HG02973 (cell line): ENCODE data around the gene KCNH4.
"Not testable (repeated sequence)": the region's sequence is repeated elsewhere in the genome, so short reads cannot be mapped to it uniquely, and the experiment has no call there.

Experiments used
- ATAC-seq: cut with Tn5 transposase; IDR thresholded peaks from one replicate; pipeline ENCODE4 v1.9.1; 2021; ENCODE audit warnings: moderate library complexity; ENCODE audit not compliant: unreplicated experiment

Gene KCNH4

DNA sequence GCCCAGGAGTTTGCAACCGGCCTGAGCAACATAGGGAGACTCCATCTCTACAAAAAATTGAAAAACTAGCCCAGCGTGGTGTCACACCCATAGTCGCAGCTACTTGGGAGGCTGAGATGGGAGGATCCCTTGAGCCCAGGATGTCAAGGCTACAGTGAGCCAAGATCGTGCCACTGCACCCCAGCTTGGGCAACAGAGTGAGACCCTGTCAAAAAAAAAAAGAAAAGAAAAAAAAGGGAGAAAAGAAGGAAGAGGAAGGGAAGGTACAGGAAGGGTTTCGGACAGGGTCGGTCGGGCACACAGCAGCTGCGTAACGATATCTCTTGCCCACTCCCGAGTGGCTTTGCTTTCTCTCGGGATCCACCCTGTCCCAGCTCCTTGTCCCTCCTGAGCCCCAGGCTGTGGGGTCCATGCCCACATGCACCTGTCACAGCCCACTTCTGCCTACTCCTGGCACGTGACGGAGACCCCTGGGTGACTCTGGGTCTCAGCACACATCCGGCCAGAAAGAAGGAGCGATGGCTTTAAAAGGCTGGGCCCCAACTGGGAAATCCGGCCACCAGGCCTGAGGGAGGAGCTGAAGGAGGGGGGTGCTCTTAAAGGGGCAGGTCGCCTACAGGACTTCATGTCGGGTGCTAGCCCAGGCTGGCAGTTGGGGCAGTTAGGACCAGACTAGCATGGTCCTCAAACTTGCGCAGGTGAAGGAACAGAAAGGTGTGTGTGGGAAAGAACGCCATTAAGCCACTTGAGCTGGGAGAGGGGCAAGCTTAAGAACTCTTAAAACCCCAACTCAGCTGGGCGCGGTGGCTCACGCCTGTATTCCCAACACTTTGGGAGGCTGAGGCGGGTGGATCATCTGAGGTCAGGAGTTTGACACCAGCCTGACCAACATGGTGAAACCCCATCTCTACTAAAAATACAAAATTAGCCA, 13.3 kb upstream of the KCNH4 start, which contains the start of gene GHDC:
GHDC (minus strand) TSS at position 526 of the 931 bp plus-strand sequence. CDS start 913 bp downstream, outside the sequence.
- peak; percentile 68 for ATAC-seq

GRCh38 chr17:42193216-42193968, 12.4 kb upstream of the KCNH4 start:
- ATAC-seq = no peak

DNA sequence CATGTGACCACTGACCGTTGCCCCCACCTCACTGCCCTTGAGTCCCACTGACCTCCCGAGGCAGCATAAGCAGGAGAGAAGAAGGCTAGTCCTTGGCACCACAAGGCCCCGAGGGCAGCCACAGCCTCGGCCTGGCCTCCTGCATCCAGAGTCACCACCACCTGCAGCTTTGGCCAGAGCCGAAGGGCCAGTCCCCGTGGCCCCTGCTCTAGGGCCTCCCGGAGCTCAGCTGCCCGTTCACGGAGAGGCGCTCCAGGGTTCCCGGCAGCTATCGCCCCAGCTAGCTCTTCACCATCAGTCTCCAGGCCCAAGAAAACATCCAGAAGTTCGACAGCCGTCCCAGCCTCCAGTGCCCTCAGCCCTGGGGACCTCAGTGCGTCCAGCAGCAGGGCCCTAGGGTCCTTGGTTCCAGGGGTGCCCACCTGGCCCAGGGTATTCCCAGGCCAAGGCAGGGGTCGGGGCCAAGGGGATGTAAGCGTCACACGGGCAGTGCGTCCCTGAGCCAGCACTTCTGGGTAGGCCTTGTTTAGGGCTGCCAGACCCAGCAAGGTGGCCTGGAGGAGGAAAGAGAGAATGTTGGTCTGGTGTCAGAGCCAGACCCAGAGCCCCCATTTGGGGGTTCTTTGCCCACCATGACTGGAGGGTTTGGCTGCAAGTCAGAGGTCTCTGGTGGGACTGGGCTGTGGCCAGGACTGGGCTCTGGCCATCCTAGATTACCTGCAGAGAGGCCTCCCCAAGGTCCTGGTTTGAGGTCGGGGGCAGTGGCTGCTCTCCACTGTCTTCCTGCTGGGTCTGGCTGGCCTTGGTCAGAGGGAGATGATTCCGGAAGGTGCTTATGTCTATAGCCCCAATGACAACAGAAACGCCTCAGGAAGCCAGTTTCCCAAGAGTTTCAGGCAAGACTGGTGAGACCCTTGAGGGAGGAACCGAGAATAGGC, 11.5 kb upstream of the KCNH4 start:
- ATAC-seq = no peak

DNA sequence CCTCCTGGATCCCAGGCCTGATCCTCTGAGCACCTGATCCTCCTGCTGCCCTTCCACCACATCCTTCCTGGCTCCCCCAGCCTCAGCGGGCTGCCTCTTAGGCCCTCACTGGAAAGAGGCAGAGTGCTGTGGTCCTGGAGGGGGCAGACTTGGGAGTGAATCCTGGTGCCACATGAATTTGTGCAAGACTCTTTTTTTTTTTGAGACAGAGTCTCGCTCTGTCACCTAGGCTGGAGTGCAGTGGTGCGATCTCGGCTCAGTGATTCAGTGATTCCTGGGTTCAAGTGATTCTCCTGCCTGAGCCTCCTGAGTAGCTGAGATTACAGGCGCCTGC, 10.3 kb upstream of the KCNH4 start:
- ATAC-seq = no peak

DNA sequence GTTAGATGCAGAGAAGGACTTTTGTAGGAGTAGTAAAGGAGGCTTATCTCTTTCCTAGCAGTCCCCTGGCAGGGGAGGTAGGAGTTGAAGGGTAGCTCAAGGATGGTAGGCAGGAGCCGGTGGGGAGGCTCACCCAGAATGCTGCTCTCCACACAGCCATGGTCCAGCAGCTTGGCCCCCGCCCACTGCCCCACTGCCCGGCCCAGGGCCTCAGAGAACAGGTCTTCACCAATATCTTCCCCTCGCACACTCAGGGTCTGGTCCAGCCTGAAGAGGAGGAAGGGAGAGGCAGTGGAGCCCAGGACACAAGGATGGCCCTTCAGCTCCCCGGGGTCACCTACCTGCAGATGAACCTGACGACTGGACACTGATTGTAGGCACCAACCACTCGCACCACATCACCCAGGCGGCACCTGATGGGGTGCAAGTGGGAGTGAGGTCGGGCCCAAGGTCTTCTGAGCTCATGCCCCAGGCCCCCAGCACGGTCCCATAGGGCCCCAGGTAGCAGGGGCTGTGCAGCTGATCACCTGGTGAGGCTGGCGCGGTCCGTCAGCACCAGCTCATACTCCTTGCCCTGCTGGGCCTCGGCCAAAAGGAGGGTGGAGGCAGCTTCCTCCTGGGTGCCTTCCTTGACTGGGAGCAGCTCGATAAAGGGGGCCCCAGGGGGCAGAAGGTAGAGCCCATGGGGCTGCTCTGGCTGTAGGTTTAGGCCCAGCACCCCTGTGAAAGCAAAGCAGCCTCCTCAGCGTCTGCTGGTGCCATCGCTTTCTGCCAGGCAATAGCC, 9.7 kb upstream of the KCNH4 start:
- no peak for ATAC-seq

DNA sequence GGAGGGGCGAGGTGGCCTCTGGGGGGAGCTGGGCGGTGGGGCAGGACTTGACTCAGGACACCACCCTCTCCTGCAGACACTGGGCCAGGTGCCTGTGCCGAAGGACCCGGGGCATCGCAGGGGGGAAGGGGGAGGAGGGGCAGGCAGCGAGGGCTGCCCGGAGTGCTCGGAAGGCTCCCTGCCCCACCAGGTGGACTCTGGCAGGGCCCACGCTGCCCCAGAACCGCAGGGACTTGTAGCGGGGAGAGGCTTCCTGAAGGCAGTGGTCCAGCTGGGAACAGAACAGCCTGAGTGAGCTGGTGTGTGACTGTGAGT, 8.7 kb upstream of the KCNH4 start:
- no peak for ATAC-seq

DNA sequence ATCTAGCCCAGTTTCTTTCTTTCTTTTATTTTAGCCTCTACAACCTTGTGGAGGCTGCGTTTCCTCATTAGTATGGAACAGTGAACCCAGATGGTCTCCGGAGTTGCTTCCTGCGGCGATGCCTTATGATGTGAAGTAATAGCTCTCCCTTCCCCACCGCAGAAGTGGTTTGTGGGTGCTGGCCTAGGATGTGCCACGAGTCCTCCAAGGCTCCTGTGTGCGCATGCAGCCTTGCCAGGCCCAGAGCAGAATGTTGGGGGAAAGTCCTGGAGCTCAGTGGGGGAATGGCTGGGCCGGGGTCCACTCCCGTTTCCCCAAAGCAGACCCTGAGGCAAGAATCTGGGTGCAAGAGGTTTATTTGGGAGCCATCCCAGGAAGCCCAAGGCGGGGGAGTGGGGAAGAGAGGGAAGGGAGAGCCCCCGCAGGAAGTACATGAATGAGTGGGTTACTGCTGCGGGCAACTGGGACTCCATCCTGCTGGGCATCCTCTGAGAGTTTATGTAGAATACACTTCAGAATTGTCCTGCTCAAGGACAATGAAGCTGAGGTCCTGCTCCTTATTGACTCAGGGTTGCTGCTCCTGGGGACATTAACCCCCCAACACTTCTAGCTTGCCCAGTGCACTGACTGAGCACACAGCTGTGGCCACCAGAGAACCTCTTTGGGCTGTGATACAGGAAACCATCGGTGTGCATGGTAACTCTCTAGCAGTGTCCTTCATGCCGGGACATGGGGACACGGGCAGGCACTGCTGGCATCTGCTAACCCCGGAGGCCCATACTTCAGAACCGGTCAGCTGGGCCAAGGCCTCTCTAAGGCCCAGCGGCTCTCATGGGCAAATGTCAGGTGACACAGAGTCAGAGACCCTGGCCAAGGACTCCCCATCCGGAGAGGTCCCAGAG, 8.1 kb upstream of the KCNH4 start:
- ATAC-seq = no peak

GRCh38 chr17:42187833-42188232, 6.9 kb upstream of the KCNH4 start:
- ATAC-seq = no peak

- ATAC-seq = not testable (repeated sequence)
Measured at GRCh38 chr17:42186191-42186590, 5.2 kb upstream of the KCNH4 start.

- ATAC-seq = no peak
Measured at GRCh38 chr17:42185621-42185930, 4.6 kb upstream of the KCNH4 start.

GRCh38 chr17:42184713-42185620, 4.0 kb upstream of the KCNH4 start, which contains the start of gene HCRT:
Gene HCRT, minus strand, starts transcription at chr17:42185452. Its CDS starts 87 bp downstream, at chr17:42185365.
- no peak for ATAC-seq

DNA sequence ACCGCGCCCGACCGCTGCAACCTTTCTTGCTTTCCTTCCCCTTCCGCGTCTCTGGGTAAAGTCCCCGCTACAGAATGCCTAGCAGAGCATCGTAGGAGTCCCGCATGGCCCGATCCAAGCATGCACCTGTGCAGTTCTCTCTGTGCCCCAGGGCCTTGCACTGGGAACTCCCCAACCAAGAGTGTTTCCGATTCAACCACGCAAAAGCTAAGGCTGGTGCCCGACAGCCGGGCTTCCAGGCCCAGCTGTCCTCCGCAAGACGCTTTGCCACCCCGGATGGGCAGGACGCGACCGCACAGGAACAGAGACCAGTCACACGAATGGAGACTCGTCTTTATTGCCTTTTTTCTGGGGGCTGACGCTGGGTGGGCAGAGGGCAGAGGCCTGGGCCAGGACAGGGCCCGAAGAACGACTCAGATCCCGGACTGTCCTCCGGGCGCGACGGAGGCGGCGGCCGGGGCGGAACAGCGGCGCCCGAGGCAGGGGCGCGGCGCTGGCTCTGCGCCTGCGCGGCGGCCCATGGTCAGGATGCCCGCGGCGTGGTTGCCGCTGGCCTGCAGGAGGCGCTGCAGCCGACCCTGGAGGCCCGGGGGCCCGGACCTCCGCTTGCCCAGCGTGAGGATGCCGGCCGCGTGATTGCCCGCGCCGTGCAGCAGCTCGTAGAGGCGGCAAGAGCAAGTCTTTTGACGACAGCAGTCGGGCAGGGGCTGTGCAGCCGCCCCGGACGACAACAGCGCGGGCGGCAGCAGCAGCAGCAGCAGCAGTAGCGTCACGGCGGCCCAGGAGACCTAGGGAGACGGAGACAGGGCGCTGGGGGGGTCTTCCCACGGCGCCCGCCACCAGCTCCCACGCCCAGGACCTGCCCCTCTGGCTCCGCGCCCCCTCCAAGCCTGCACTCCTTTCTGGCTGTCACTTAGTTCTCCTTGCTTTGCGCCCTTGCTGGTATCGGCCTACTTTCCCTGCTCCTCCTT, 3.1 kb upstream of the KCNH4 start:
- peak; percentile 50 for ATAC-seq

DNA sequence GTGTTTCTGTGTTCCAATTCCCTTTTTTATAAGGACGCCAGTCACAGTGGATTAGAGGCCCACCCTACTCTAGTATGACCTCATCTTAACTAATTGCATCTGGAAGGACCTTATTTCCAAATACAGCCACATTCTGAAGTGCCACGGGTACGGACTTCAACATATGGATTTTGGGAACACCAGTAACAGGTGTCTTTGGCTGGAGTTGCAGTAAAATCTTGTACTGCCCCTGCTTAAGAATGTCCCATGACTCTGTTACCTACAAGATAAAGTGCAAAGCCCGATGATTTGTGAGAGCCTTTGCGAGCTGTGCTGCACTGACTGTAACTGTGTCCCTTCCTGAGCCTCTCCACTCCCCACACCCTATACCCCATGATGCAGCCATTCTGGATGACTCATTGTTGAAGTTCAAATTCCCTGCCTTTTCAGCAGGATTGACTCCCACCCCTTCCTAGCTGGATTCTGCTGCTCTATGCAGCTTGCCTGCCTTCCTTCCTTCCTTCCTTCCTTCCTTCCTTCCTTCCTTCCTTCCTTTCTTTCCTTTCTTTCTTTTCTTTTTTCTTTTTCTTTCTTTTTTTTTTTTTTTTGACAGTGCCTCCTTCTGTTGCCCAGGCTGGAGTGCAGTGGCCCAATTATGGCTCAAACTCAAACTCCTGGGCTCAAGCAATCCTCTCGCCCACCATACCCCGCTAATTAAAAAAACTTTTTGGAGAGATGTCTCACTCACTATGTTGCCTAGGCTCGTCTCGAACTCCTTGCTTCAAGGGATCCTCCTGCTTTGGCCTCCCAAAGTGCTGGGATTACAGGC, 2.2 kb upstream of the KCNH4 start:
- ATAC-seq = no peak

- ATAC-seq = no peak
Measured at GRCh38 chr17:42181851-42182207, 887 bp upstream of the KCNH4 start.

DNA sequence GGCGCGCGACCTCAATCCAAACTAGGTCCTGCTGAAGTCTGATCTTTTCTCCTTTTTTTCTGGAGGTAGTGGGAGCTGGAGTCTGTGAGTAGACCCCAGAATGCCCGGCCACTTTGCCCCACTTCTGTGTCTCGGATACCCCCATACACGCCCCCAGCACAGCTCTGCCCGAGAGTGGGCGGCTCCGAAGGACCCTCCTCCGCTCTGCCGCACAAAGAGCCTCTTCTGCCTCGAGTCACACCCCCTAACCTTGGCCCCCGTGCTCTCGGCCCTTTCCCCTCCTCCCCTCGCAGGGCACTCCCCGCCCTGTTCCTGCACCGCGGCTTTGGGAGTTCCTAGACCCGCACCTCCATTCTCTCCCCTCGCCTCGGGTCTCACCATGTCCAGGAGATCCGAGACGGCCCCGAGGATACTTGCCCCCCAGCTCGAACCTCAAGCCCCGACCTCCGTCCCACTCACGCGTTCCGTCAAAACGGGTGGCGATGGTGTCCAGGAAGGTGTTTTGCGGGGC, 476 bp downstream of the KCNH4 start:
- no peak for ATAC-seq

DNA sequence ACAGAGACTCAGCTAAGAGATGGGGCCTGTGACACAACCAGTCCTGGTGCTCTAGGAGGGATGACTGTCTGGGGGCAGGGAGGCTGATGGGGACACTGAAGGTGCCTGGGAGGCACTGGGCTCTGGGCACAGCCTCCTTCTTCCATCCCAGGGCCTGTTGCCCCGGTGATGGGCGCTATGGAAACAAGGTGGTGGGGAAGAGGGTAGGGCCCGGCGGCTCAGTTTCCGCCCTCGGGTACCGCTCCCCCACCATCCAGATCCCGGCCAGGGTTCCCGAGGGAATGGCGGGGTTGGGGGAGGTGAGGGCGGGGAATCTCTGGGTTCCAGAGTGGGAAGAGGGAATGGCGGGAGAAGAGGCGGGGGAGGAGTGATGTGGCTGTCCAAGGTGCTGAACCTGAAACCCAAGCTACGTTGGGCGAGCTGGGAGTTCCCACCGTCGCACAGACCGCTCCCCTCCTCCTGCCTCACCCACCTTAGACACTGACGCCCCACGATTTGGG, 981 bp downstream of the KCNH4 start:
- no peak for ATAC-seq
